ENCODE data around the gene GMPR2.

GMPR2 gene

GRCh38 chr14:24268225-24268624, 35.5 kb downstream of the GMPR2 start:
- DNase-seq (ENCODE audit: low read depth), result no peak

GRCh38 chr14:24269368-24269767, 36.6 kb downstream of the GMPR2 start:
- DNase-seq (ENCODE audit: low read depth), result no peak

GRCh38 chr14:24269910-24270536, 37.3 kb downstream of the GMPR2 start:
- DNase-seq (ENCODE audit: low read depth), result no peak

- no peak for DNase-seq (ENCODE audit: low read depth)
Measured at GRCh38 chr14:24270537-24271133, 37.9 kb downstream of the GMPR2 start.

- peak; percentile 82 for DNase-seq (ENCODE audit: low read depth)
Measured at GRCh38 chr14:24271134-24271833, 38.6 kb downstream of the GMPR2 start, which contains the start of gene RABGGTA. RABGGTA (minus strand) TSS chr14:24271597; CDS start chr14:24271115, 482 bp downstream.

- no peak for DNase-seq (ENCODE audit: low read depth)
Measured at GRCh38 chr14:24271834-24272263, 39.1 kb downstream of the GMPR2 start.

GRCh38 chr14:24272467-24272866, 39.7 kb downstream of the GMPR2 start:
- no peak for DNase-seq (ENCODE audit: low read depth)

GRCh38 chr14:24273422-24273998, 40.8 kb downstream of the GMPR2 start:
- no peak for DNase-seq (ENCODE audit: low read depth)

- no peak for DNase-seq (ENCODE audit: low read depth)
Measured at GRCh38 chr14:24274101-24274543, 41.4 kb downstream of the GMPR2 start.

GRCh38 chr14:24277071-24277470, 44.3 kb downstream of the GMPR2 start:
- DNase-seq (ENCODE audit: low read depth), result no peak

GRCh38 chr14:24277606-24278321, 45.0 kb downstream of the GMPR2 start:
- no peak for DNase-seq (ENCODE audit: low read depth)

- no peak for DNase-seq (ENCODE audit: low read depth)
Measured at GRCh38 chr14:24278424-24278823, 45.7 kb downstream of the GMPR2 start.

GRCh38 chr14:24279301-24280186, 46.8 kb downstream of the GMPR2 start:
- DNase-seq (ENCODE audit: low read depth), result no peak

GRCh38 chr14:24280797-24281460, 48.2 kb downstream of the GMPR2 start:
- DNase-seq (ENCODE audit: low read depth), result no peak

GRCh38 chr14:24281636-24282035, 48.9 kb downstream of the GMPR2 start:
- DNase-seq (ENCODE audit: low read depth), result no peak

GRCh38 chr14:24282736-24283135, 50.0 kb downstream of the GMPR2 start:
- DNase-seq (ENCODE audit: low read depth), result no peak

GRCh38 chr14:24283796-24284460, 51.2 kb downstream of the GMPR2 start:
- no peak for DNase-seq (ENCODE audit: low read depth)

GRCh38 chr14:24284501-24285035, 51.8 kb downstream of the GMPR2 start:
- DNase-seq (ENCODE audit: low read depth), result no peak

GRCh38 chr14:24285351-24285750, 52.6 kb downstream of the GMPR2 start:
- no peak for DNase-seq (ENCODE audit: low read depth)

GRCh38 chr14:24286996-24287395, 54.3 kb downstream of the GMPR2 start:
- DNase-seq (ENCODE audit: low read depth), result no peak

Measured in activated gamma-delta T cell treated with anti-CD3 and anti-CD28 coated beads, Interleukin-2, amount 50 U/mL, for 16 hours (primary cell).